Stimulated activated naive CD8-positive, alpha-beta T cell treated with anti-CD3 and anti-CD28 coated beads, Interleukin-15, Interleukin-2, amounts not matched to agents 100 U/mL and 50 U/mL, for 24 hours (primary cell): ENCODE results near the gene AIRE.
"Not testable (repeated sequence)": the region's sequence is repeated elsewhere in the genome, so short reads cannot be mapped to it uniquely, and the experiment has no call there.

Experiments
- ATAC-seq: fragments of 150-1000 bp; cut with Tn5 transposase; one replicate; pipeline ENCODE4 v1.10.0; 2021
- DNase-seq: peaks from one replicate; pipeline ENCODE4 v3.0.0; 2021

Gene AIRE

DNA sequence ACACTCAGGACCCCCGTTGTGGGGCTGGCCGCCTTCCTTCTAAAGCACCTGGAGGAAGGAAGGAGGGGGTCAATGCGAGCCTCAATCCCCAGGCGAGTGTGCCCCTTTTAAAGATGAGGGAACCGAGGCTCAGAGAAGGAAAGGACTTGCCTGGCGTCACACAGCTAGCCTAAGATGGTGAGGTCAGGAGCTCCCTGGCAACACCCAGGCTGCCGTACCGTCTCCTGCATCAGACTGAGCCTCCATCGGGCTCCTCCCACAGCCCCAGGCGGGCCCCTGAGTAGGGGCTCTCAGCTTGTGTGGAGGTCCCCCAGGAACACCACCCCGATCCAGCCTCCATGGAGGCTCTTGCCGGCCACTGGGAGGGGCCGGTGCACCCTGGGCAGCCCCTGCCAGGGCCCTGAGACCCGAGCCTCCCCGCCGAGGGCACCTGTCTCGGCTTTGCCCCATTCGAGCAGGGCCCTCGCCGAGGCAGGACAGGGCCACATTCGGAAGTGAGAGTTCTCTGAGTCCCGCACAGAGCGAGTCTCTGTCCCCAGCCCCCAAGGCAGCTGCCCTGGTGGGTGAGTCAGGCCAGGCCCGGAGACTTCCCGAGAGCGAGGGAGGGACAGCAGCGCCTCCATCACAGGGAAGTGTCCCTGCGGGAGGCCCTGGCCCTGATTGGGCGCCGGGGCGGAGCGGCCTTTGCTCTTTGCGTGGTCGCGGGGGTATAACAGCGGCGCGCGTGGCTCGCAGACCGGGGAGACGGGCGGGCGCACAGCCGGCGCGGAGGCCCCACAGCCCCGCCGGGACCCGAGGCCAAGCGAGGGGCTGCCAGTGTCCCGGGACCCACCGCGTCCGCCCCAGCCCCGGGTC is at the start of gene AIRE:
Gene AIRE, plus strand, starts transcription at position 739 of the 855 bp plus-strand sequence. CDS start 131 bp downstream, outside the sequence.
- DNase-seq (no peak), ATAC-seq (no peak)

DNA sequence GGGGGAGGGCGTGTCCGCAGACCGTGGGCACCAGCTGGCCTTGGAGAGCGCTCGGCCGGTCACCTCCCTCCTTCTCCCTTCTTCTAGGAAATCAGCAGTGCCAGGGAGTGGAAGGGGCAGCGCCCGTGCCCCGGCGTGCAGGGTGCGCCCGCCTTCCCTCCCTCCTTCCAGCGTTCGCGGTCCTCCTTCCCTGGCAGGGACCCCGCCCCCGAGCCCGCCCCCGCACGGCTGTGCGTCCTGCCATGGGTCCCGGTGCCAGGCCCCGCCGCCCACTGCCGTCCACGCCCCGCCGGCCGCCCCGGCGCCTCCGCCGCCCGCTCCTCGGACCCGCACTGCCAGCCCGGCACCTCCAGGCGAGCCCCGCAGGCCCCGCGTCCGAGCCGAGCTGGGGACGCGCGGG is 45.3 kb upstream of the AIRE start:
- not testable (repeated sequence) for DNase-seq, ATAC-seq

DNA sequence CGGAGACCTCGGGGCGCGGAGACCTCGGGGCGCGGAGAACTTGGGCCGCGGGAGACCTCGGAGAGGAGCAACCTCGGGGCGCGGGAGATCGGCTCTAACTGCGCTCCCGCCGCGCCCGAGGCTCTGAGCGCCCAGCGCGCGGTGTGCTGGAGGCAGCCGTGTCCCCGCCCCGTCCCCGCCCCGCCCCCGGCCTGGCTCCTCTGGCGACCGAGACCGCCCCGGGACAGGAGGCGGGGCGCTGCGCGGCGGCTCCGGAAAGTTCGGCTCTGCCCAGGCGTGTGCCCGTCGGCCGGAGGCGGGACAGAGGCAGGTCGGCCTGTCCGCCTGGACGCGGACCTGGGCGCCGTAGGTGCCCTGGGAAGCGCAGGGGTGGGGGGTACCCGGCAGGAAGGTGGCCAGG is 44.8 kb upstream of the AIRE start, which contains the start of gene ICOSLG:
Gene ICOSLG, minus strand, starts transcription at position 102 of the 400 bp plus-strand sequence. CDS start 126 bp downstream, outside the sequence.
- ATAC-seq = peak; percentile 46
- not testable (repeated sequence) for DNase-seq

DNA sequence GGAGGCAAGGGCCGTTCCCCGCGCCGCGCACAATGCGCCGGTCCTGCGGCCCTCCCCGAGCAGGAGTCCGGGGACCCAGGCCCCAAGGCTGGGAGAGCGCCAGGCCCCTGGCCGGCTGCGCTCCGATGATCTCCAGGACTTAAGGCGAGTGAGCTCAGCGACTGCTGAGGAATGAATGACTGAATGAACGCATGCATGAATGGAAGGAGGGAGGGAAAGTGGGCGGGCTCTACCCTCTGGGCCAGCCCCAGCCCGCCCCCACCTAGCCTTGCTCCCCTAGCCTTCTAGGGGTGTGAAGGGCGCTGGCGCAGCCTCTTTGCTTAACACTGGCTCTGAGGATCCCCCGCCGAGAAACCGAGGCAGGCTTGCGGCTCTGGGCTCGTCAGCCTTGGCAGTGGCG is 44.4 kb upstream of the AIRE start:
- not testable (repeated sequence) for DNase-seq
- peak; percentile 34 for ATAC-seq

DNA sequence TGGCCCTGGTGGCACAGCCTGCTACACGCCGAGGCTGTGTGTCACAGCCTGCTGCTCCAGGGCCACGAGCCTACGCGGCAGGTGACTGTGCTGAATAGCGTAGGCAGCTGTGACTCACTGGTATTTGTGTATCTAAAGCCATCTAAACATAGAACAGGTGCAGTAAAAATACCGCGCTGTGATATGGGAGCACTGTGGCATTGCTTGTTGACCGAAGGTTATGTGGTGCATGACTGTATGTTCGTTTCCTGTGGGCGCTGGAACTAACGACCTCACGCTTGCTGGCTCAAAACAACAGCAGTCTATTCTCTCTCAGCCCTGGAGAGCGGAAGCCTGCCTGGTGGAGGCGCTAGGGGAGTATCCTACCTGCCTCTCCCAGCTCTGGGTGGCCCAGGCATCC is 41.7 kb upstream of the AIRE start:
- not testable (repeated sequence) for DNase-seq
- peak; percentile 81 for ATAC-seq

DNA sequence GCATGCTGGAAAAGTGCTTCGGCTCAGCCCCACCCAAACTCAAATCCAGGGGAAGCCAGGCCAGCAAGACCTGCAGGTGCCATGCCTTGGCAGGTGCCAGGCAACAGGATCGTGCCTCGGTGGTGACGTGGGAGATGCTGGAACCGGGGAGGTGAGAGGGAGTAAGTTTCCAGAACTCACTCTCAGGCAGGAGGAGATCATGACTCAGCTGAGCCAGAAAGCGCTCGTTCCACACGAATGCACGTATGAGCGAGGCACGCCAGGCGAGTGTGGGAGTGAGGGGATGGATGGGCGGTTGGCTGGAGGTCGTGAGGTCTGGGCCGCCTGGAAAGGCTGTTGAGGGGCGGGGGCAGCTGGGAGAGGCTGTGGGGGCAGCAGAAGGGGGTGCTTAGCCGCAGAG is 37.8 kb upstream of the AIRE start:
- ATAC-seq, DNase-seq: not testable (repeated sequence)

DNA sequence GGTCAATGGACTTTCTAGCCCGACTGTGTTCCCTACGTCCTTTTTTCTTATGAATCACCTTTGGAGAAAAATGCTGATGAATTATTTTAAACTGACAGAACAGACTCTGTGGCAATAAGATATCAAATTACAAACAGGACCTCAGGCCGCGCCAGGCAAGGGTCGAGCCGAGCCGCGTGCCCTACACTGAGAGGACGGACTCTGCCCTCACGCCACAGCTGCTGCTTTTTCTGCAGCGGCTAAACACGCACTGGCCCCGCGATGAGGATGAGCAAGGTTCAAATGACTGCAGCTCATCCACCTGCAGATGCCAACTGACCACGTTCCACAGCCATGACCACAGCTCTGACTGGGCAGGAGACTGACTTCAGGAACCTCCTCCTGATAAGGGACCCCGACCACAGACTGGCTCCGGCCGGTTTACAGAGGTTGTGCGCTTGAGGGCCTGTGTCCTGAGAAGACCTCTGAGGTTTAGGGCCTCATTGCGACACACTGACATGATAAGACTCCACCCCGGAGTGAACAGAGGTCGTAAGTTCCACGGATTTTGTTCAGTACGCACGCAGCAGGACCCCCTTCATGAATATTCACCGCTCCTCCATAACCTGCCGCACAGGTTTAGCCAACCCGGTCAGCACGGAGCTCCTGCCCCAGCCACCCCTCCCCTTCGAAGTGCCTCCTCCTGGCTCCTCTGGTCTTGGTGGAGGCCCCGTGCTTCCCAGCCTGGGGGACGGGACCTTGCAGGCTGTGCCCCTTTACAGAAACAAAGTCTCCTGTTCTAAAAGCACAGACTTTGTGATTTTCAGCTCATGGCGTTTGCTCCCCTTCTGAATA is 36.3 kb upstream of the AIRE start:
- DNase-seq, ATAC-seq: not testable (repeated sequence)

DNA sequence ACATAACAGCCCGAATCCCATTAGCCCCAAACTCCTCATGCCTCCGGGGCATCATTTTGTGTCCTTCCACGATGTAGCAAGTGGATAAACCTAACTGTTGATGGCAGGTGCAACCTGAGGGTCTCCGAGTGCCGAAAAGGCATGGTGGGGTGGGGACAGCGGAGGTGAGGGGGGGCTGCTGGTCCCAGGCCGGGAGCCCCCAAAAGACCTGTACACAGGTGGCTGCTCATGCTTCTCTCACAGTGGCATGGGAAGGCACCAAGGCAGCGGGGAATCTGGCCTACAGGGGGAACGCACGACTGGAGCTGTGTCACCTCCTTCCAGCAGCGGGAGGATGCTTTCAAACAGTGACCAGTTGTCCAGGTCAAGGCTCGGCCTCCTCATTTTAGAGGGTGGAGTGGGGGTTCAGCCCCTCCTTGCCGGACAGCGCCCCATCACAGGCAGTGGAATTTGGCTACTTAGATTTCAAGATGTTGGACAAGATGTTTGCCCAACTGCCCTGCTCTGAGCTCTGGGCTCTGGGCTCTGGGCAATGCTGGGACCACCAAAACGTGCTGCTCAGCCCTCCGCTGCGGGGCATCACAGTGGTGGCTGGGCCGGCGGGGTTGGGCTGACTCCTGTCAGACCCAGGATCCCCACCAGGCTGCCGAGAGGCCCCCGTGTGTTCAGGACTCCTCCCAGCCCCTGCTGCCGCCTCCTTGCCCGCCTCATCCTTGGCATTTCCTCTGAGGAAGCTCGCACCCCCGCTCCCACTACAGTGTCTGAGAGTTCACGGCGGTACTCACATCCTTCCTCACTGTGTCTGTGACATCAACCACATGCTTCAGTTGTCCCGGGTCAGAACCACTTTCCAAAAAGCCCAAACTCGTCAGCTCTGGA is 31.6 kb upstream of the AIRE start:
- DNase-seq (no peak), ATAC-seq (no peak)

DNA sequence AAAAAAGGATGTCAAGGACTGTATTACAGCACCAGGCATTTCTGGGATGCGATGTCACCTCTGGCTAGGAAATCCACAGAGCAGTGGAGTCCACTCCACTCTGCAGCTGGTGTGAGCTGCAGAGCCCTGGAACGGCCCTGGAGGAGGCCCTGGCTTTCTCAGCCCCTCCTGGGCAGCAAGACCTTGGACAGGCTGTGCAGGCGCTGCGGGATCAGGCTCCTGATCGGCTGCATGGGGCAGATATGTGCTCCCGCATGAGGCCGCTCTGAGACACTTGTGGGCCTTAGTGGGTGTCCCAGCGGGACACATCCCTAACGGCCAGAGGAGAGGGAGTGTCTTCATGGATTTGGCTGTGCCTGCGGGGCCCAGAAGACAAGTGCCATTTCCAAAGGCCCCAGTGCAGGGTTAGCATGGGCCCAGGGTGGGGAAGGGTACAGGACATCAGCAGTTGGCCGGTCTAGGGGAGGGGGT is 30.1 kb upstream of the AIRE start:
- no peak for DNase-seq
- ATAC-seq = no peak

DNA sequence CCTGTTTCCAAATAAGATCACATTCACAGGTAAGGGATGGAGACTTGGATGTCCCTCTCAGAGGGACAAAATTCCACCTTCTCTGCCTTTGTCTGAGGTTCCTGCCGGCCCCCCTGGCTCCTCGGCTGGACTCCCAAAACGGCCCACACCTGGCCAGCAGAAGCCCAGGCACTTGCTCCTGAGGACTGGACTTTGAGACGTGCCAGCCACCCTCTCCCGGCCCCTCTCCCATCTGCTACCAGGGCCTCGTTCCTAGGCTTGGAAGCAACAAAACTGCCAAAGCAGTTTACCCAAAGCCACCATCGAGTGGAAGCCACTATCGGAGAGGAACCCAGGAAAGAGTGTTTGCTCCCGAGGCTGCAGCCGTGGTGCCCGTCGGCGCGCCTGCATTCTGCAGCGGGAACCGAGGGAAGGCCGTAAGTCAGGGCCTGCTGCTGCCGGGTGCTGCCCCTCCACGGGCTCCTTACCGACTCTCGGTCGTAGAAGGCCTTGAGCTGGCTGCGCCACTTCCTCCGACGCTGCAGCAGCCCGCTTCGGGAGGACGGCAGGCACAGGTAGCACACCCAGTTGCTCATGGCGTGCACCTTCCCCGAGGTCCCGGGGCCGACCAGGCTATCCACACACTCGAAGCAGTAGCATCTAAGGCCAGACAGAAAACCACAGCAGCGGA is 27.5 kb upstream of the AIRE start:
- no peak for DNase-seq
- ATAC-seq = no peak

DNA sequence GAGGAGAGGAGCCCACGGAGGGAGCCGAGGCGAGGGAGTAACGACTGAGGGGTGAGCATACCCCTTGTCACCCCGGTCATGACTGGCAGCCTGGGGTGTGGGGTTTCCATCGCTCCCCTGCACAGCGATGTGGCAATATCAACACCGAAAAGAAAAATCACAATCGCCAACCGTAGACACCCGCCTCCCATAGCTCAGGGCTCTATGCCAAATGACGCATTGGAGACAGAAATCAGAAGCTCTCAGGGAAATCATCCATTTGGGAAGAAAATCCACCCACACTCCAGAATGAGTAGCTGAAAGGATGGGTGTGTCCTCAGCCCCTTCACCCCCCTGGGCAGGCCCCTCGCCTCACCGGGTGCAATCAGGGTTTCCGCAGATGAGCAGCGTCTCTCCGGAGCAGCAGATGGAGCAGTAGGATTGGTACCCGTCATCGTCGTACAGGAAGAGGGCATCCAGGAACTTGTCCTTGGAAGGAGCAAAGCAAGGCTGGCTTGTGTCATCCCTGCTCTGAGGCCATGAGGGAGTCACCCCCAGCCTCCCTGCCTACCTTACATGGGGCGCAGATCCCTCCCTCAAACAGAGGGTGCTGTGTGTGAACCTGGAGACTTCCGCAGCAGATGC is 26.5 kb upstream of the AIRE start:
- no peak for DNase-seq
- ATAC-seq = no peak

DNA sequence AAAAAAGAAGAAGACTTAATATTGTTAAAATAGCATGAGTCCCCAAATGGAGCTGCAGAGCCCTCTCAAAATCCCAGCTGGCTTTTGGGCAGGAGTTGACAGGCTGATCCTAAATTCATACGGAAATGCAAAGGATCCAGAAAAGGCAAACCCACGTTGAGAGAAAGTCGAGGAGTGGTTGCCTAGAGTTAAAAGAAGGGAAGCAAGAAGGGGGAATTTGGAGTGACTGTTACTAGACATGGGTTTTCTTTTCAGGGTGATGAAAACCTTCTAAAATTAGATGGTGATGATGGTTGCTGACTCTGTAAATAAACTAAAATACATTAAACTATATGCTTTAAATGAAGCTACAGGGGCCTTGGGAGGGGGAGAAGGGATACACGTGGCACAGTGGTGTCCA is 25.6 kb upstream of the AIRE start:
- no peak for DNase-seq

DNA sequence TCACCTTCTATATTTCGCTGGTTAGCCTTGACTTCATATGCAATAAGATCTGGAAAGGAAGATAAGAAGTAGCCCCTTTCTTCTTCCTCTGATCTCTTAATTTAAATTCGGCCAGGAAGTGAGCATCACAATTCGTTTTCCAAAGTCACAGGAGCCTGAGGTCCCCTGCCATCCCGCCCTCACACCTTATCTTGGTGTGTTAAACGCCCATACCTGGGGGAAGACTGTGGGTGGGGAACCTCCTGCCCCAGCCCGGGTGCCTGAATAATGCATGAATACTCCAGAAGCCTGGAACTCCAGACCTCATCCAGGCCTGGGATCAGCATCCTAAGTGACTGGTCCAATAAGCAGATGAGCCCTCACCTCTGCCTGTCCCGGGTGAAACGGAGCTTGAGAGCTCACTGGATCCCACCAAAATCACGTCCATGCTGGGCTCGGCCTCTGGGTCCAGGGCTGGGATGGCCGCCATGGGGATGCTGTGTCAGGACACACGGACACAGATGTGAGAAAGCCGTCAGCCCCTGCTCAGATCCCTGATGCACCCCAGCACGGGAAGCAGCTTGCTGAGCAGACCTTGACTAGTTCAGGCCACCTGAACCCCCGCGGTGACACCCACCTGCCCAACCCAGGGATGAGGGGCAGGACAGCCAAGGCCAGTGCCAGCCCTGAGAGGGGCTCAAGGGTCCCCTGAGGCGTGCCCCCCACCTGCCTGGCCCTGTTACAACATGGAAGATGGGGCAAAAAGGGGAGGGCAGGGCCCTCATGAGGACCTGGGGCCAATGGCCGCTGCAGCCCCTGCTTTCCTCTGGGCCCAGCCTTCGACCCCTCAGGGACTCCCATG is 24.7 kb upstream of the AIRE start:
- ATAC-seq (no peak), DNase-seq (no peak)

More for the DNA sequence above, 25.6 kb upstream of the AIRE start:
- ATAC-seq = no peak

DNA sequence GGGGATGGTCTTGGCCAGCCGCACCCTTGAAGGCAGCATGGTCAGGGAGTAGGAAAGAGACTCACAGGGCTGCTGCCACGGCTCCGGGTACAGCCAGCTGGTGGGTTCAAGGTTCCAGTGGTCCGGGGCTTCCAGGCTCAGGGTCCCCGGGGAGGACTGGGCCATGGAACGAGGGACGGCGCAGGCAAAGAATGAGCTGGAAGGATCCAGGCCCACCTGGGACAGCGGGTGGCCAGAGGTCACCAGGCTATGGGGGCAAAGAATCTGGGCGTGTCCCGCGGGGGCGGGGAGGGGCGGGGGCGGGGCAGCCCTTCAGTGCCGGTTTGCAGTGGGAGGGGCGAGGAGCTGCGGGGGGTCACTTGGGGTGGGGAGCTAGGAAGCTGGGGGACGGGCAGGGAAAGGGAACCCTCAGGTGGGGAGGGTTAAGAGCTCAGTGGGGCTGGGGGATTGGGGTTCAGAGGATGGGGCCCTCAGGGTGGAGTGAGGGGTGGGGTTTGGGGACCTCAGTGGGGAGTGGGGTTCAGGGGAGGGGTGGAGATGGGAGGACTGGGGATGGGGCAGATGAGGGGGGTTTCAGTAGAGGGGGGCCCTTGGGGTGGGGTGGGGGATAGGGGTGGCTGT is 23.9 kb upstream of the AIRE start, which contains the start of gene DNMT3L:
Gene DNMT3L, minus strand, starts transcription at position 223 of the 621 bp plus-strand sequence. CDS start 638 bp downstream, outside the sequence.
- ATAC-seq (no peak), DNase-seq (no peak)

DNA sequence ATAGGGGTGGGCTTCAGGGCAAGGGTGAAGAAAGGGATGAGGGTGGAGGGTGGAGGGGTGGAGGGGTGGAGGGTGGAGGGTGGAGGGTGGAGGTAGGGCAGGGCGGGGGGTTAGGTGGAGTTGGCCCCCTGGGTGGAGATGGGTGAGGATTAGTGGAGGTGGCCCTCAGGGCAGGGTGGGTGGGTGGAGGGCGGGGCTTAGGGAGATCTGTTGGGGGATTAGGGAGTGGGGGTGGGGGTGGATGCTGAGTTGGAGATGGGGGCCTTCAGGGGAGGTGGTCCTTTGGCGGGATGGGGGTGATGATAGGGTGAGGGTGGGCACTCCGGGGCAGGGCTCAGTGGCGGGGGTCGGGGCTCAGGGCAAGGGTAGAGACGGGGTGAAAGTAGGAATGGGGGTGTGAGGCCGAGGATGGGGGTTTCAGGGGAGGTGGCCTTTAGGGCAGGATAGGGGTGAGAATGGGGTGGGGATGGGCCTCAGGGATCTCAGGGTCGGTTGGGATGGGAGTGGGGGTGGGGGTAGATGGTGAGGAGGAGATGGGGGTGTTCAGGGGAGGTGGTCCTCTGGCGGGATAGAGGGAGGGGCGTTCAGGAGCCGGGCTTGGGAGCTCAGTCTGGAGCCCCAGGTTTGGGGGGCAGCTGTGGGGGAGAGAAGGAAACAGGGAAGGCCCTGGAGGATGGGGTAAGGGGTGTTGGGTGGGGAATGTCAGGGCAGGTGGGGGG is 23.2 kb upstream of the AIRE start:
- DNase-seq (no peak), ATAC-seq (no peak)

DNA sequence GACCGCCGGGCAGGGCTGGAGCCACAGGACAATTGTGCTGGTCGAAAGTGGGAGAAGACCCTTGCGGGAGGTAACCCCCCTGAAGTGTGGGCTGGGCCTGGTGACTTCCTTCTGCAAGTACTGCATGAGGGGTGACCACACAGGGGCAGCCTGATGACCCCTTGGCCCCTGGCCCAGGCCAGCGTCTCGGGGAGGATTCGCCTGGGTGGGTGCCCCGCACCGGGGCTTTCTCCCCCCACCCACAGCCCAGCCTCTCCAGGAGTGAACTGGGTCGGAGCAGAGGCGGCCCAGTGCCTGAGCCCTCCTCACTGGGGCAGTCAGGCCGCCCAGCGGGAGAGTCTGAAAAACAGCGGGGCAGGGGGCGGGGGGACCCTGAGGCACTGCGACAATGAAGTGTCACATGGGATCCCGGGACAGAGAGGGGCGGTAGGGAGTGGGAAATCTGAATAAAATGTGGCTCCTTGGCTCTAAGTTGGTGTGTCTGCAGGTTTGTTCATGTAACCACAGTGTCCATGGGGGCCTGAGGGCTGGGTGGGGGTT is 22.4 kb upstream of the AIRE start:
- DNase-seq = no peak
- no peak for ATAC-seq

DNA sequence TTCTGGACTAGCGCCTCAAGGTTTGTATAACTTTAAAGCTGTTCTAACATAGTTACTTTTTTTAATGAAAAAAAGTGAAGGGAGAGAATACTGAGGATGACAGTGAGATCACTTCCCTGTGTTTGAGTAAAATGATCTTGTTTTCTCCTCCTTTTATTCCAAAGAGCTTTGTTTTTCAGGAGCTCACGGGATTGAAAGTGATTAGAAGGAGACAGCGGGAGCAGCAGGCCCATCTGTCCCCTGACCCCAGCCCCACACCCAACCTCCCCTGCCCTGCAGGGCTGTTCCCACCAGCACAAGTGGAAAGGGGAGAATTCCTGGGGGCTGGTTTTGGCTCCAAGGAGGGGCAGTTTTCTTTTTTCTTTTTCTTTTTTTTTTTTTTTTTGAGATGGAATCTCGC is 21.9 kb upstream of the AIRE start:
- ATAC-seq (no peak), DNase-seq (no peak)

DNA sequence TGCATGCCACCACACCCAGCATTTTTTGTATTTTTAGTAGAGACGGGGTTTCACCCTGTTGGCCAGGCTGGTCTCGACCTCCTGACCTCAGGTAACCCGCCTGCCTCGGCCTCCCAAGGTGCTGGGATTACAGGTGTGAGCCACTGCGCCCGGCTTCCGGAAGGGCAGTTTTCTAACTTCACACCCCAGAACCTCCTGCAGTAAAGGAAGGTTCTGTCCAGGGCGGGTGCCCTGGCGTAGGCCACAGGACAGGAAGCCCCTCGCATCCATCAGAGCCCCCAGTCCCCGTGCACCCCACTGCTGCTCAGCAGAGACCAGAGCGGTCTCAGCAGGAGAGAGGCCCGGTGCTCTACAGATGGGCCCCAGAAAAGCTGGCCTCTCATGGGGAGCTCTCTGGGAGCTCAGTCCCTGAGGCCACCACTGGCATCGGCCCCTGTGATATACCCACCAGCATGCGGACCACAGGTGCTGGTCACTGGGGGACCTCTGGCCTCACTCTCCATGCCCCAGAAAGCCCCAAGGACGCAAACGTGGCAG is 19.9 kb upstream of the AIRE start:
- DNase-seq = no peak
- no peak for ATAC-seq
